Activated CD8-positive, alpha-beta T cell treated with anti-CD3 and anti-CD28 coated beads for 36 hours (primary cell): ENCODE results near the gene TBC1D22A. TPM values are rescaled to one million over a fixed set of nuclear protein-coding genes. Genes with fewer than 3 reads are reported as not detected.
"Not testable (repeated sequence)": the region's sequence is repeated elsewhere in the genome, so short reads cannot be mapped to it uniquely, and the experiment has no call there.

Source experiments
- ATAC-seq: fragments of 200-7000 bp; cut with Tn5 transposase; one replicate; pipeline ENCODE4 v1.10.0; 2021; ENCODE audit warnings: mild to moderate bottlenecking, moderate library complexity
- CTCF ChIA-PET: fragments of 350-600 bp; sonication (Branson Sonifier 250); formaldehyde crosslinking; loops from one replicate; lab custom pipeline; 2021; ENCODE audit warnings: antibody characterized with exemption; lab: Charles Lee
- POLR2A ChIA-PET: fragments of 350-600 bp; sonication (Branson Sonifier 250); formaldehyde crosslinking; loops from one replicate; lab custom pipeline; 2021; ENCODE audit warnings: antibody characterized with exemption; lab: Charles Lee
- DNase-seq: peaks from one replicate; pipeline ENCODE4 v3.0.0-alpha.2; 2020
- H3K27ac Mint-ChIP-seq: one replicate; pipeline ENCODE4 v1.8.0; 2021; ENCODE audit warnings: mild to moderate bottlenecking, mixed read lengths
- H3K27me3 Mint-ChIP-seq: one replicate; pipeline ENCODE4 v1.8.0; 2021; ENCODE audit warnings: mixed read lengths
- H3K36me3 Mint-ChIP-seq: one replicate; pipeline ENCODE4 v1.8.0; 2021; ENCODE audit warnings: low read depth, mixed read lengths
- H3K4me1 Mint-ChIP-seq: one replicate; pipeline ENCODE4 v1.8.0; 2021; ENCODE audit warnings: low read depth, mixed read lengths
- H3K4me3 Mint-ChIP-seq: one replicate; pipeline ENCODE4 v1.8.0; 2021; ENCODE audit warnings: mild to moderate bottlenecking, moderate library complexity, mixed read lengths
- H3K9me3 Mint-ChIP-seq: one replicate; pipeline ENCODE4 v1.8.0; 2021; ENCODE audit warnings: mixed read lengths
- CTCF ChIP-seq: fragments of 200-600 bp; IDR thresholded peaks from one replicate; pipeline ENCODE4 v1.8.0; 2022; ENCODE audit warnings: antibody characterized with exemption, mild to moderate bottlenecking
- intact Hi-C: fragments of 100-400 bp; cut with micrococcal nuclease; formaldehyde crosslinking; loops from one replicate; pipeline ENCODE4 v1.10.0; 2022
- total RNA-seq, 2 experiments: library from RNA; stranded (reverse); gene quantifications; one replicate each; pipeline ENCODE4 v1.2.3, GENCODE V29; 2021

TBC1D22A gene
- total RNA-seq, 2 experiments from 2014 or later, result 41.0 to 42.8 TPM

DNA sequence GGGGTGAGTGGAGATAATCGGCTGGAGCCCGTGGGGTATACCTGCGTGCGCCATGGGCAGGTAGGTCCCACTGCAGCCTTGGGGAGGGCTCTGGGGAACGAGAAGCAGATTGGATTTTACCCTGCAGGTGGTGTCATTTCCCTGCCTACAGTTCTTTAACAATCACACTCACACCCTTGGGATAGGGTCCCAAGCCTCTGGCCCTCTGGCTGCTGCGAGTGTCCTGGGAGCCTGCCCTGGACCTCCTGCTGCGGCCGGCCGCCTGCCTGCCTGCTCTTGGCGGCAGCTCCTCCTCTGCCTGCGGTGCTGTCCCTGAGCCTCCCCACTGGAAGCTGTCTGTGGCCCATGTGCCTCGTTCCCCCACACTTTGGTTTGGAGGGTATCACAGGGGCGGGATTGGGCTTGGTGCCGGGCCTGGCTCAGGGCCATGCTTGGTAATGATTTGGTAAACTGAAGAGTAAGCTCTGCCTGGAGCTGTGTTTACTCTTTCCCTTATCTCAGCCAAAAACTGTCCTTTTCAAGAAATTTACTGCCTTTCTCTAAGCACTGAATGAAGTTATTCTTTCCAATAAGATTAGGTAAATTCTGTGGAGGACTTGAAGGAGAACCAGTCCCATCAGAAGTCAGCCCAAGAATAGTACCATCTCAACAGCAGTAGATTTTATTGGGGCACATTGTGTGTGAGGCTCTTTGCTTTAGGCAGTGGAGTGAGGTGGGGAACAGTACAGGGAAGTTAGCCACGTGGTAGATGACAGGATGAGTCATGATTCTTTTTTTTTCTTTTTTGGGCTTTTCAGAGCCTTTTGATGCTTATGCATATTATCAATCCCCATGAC lies 53.7 kb downstream of the TBC1D22A start:
- ChIA-PET POLR2A (interaction anchor here (0.7 kb wide), 1 partner anchor 10 kb away, joined by 4 read pairs; no protein-coding TSS in a partner anchor), CTCF (interaction anchor here (1.0 to 7.9 kb wide), 3 partner anchors 13 to 57 kb away, joined by 3 to 43 read pairs (median 4); no protein-coding TSS in a partner anchor)
- Mint-ChIP-seq H3K27me3 (no peaks in the 10 kb centered on the region), H3K9me3 (peaks cover 5% of the 10 kb centered on the region), H3K27ac (peak overlapping the region; percentile 35), H3K4me1 (peaks cover 49% of the 10 kb centered on the region), H3K4me3 (no peak overlapping the region), H3K36me3 (peaks cover 60% of the 10 kb centered on the region)
- intact Hi-C loops, result no loop called here
- no peak for TF ChIP-seq CTCF
- no peak for DNase-seq
- ATAC-seq, result peak; percentile 83

- H3K27me3 Mint-ChIP-seq, intact Hi-C loops, DNase-seq, H3K27ac Mint-ChIP-seq, ATAC-seq, H3K9me3 Mint-ChIP-seq, H3K4me3 Mint-ChIP-seq: not testable (repeated sequence)
- peaks cover 64% of the 10 kb centered on the region for H3K36me3 Mint-ChIP-seq
- peaks cover 57% of the 10 kb centered on the region for H3K4me1 Mint-ChIP-seq
- CTCF ChIA-PET, result interaction anchor here (7.9 kb wide), 1 partner anchor 15 kb away, joined by 43 read pairs; no protein-coding TSS in a partner anchor
- POLR2A ChIA-PET, result interaction anchor here (1.1 kb wide), 1 partner anchor 61 kb away, joined by 3 read pairs; no protein-coding TSS in a partner anchor
Observed at GRCh38 chr22:46817390-46817789, 54.9 kb downstream of the TBC1D22A start.

GRCh38 chr22:46823248-46823647 lies 60.8 kb downstream of the TBC1D22A start:
- no peak overlapping the region for H3K4me3 Mint-ChIP-seq

DNA sequence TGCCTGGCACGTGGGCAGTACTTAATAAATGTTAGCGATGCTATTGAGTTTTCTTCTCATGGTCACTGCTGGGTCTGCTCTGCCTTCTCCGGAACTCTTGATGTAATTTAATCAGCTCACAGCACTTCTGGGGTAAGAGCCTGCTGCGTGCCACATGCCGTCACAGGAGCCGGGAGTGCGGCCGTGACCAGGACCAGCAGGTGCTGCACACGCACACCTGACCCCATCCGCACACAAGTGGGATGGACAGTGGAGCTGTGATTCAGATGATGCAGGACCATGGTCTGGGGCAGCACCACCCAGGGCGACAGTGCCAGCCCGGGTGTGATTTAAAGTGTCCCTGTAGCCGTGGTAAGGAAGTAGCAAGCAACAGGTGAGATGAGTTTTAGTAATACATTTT lies 61.2 kb downstream of the TBC1D22A start:
- intact Hi-C loops, result no loop called here
- H3K27ac Mint-ChIP-seq, result no peak overlapping the region
- peaks cover 37% of the 10 kb centered on the region for H3K4me1 Mint-ChIP-seq
- ChIA-PET POLR2A (interaction anchor here (1.3 kb wide), 1 partner anchor 22 kb away, joined by 3 read pairs; no protein-coding TSS in a partner anchor), CTCF (interaction anchor here (1.0 to 5.8 kb wide), 2 partner anchors 20 to 65 kb away, joined by 3 to 26 read pairs; no protein-coding TSS in a partner anchor)
- H3K9me3 Mint-ChIP-seq, result peaks cover 2% of the 10 kb centered on the region
- DNase-seq, result no peak
- no peaks in the 10 kb centered on the region for H3K27me3 Mint-ChIP-seq
- ATAC-seq, result no peak
- H3K36me3 Mint-ChIP-seq, result peaks cover 44% of the 10 kb centered on the region
- no peak overlapping the region for H3K4me3 Mint-ChIP-seq
- no peak for TF ChIP-seq CTCF

More at GRCh38 chr22:46823248-46823647, 60.8 kb downstream of the TBC1D22A start:
- CTCF ChIA-PET, result interaction anchor here (1.0 to 5.8 kb wide), 2 partner anchors 20 to 65 kb away, joined by 3 to 26 read pairs; no protein-coding TSS in a partner anchor
- ATAC-seq (no peak), DNase-seq (no peak)
- Mint-ChIP-seq H3K36me3 (peaks cover 47% of the 10 kb centered on the region), H3K27ac (no peak overlapping the region), H3K27me3 (no peaks in the 10 kb centered on the region), H3K9me3 (peaks cover 2% of the 10 kb centered on the region), H3K4me1 (peaks cover 40% of the 10 kb centered on the region)
- POLR2A ChIA-PET, result interaction anchor here (1.3 kb wide), 1 partner anchor 23 kb away, joined by 3 read pairs; no protein-coding TSS in a partner anchor
- TF ChIP-seq CTCF, result no peak
- intact Hi-C loops, result no loop called here

DNA sequence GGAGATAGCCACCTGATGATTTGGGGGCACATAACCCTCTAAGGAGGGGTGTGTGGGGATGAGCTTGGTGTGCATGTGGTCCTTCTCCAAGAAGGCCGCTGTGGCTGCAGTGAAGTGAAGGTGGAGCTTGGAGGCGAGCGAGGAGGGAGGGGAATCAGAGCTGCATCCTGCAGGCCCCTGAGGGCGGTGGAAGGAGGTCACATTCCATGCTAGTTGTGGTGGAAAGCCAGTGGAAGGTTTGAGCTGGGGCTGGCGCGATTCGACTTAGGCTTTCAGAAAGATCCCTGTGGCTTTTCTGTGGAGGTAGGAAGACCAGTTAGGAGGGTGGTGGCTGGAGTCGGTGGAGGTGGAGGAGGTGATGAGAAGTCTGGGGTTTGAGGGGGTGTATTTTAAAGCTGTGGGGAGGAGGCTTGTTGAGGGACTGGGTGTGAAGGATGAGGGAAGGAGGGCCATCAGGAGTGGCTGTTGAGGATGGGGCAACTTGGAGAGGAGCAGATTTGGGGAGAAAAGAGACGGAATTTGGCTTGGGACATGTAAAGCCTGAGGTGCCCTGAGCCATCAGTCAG lies 62.0 kb downstream of the TBC1D22A start:
- DNase-seq, result no peak
- no peaks in the 10 kb centered on the region for H3K27me3 Mint-ChIP-seq
- CTCF ChIA-PET, result interaction anchor here (1.0 to 5.8 kb wide), 2 partner anchors 21 to 66 kb away, joined by 3 to 26 read pairs; no protein-coding TSS in a partner anchor
- TF ChIP-seq CTCF, result no peak
- ATAC-seq, result no peak
- H3K4me3 Mint-ChIP-seq, result no peak overlapping the region
- POLR2A ChIA-PET, result interaction anchor here (1.3 kb wide), 1 partner anchor 21 kb away, joined by 3 read pairs; no protein-coding TSS in a partner anchor
- H3K36me3 Mint-ChIP-seq, result peaks cover 40% of the 10 kb centered on the region
- intact Hi-C loops, result no loop called here
- H3K9me3 Mint-ChIP-seq, result peaks cover 2% of the 10 kb centered on the region
- H3K4me1 Mint-ChIP-seq, result peaks cover 30% of the 10 kb centered on the region
- no peak overlapping the region for H3K27ac Mint-ChIP-seq
